Omental fat pad (tissue), 4 donors: ENCODE data around the gene CAT. TPM values are rescaled to one million over a fixed set of nuclear protein-coding genes. Genes with fewer than 3 reads are reported as not detected.

Experiments
- ATAC-seq: fragments of 150-250 bp; one replicate; pipeline ENCODE4 v1.9.1; 2016; ENCODE audit warnings: mild to moderate bottlenecking, moderate library complexity; ENCODE audit not compliant: low FRiP score
- DNase-seq: peaks from one replicate; pipeline ENCODE4 v3.0.0-alpha.2; 2019; ENCODE audit warnings: low spot score
- total RNA-seq, 4 donors: library from RNA; depleted of rRNA; stranded (reverse); fragments of >200 nt; gene quantifications; one replicate each; pipeline ENCODE4 v1.1.0, GENCODE V29; 2016
- TF ChIP-seq, protein P1 (sequence below), 3 donors: fragments of 450-650 bp; IDR thresholded peaks; one replicate each; pipeline ENCODE4 v1.5.1; 2016 to 2017; ENCODE audit warnings: antibody characterized with exemption in 3 of 3, mild to moderate bottlenecking in 3 of 3, moderate library complexity in 2 of 3

The CAT gene
- total RNA-seq, 4 donors from 2014 or later, result 228 to 429 (median 293) TPM

GRCh38 chr11:34501500-34501899, 62.8 kb downstream of the CAT start:
- TF ChIP-seq, protein P1, sequence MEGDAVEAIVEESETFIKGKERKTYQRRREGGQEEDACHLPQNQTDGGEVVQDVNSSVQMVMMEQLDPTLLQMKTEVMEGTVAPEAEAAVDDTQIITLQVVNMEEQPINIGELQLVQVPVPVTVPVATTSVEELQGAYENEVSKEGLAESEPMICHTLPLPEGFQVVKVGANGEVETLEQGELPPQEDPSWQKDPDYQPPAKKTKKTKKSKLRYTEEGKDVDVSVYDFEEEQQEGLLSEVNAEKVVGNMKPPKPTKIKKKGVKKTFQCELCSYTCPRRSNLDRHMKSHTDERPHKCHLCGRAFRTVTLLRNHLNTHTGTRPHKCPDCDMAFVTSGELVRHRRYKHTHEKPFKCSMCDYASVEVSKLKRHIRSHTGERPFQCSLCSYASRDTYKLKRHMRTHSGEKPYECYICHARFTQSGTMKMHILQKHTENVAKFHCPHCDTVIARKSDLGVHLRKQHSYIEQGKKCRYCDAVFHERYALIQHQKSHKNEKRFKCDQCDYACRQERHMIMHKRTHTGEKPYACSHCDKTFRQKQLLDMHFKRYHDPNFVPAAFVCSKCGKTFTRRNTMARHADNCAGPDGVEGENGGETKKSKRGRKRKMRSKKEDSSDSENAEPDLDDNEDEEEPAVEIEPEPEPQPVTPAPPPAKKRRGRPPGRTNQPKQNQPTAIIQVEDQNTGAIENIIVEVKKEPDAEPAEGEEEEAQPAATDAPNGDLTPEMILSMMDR (IDR thresholded peaks at IDR 0.05), result no peak
- DNase-seq, result no peak
- ATAC-seq, result peak; percentile 74

DNA sequence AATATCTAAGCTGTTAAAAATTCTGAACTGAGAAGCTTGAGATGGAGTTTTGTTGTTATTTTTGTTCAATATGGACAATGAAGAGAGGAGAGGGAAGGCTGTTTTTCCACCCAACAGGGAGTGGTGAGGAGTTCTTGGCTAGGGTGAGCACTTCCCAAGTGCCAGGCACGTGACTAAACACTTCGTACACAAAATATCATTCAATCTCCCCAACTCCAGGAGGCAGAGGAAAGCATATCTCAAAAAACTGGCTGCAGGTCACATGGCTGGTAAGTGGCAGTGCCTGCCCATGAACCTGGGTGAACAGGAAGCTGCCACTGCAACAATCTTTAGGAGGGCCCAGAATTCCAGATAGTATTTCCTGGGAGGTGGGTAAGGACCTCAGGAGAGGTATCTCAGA, 63.2 kb downstream of the CAT start:
- ATAC-seq, result no peak
- TF ChIP-seq, protein P1 (IDR thresholded peaks at IDR 0.05), result no peak
- no peak for DNase-seq

GRCh38 chr11:34502949-34503348, 64.2 kb downstream of the CAT start:
- TF ChIP-seq, protein P1 (IDR thresholded peaks at IDR 0.05), result no peak
- ATAC-seq (no peak), DNase-seq (no peak)

- DNase-seq, result no peak
- ATAC-seq, result no peak
- TF ChIP-seq, protein P1 (IDR thresholded peaks at IDR 0.05), result no peak
Measured at GRCh38 chr11:34505874-34506273, 67.1 kb downstream of the CAT start.

DNA sequence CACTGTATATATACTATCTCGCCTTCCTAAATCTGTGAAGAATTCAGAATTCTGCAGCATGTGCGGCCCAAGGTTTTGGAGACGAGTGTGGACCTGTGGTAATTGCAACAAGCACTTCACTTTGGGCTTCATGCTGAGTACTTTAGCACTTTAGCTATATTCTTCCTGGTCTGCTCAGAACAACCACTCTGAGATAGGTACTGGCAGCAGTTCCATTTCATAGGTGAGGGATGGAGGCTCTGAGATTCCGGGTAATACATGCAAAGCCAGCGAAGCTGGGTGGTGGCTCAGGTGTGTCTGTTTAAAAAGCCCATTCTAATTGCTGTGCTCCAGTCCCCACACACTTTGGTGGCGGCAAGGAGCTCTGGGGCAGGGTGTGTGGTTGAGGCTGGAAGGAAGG, 68.4 kb downstream of the CAT start:
- DNase-seq, result no peak
- no peak for ATAC-seq
- TF ChIP-seq, protein P1 (IDR thresholded peaks at IDR 0.05), result no peak

- TF ChIP-seq, protein P1 (IDR thresholded peaks at IDR 0.05), result no peak
- DNase-seq (no peak), ATAC-seq (no peak)
Measured at GRCh38 chr11:34507610-34508009, 68.9 kb downstream of the CAT start.

GRCh38 chr11:34508524-34508923, 69.8 kb downstream of the CAT start:
- DNase-seq (no peak), ATAC-seq (no peak)
- TF ChIP-seq, protein P1 (IDR thresholded peaks at IDR 0.05), result no peak
